Activated naive CD4-positive, alpha-beta T cell treated with anti-CD3 and anti-CD28 coated beads for 36 hours (primary cell): ENCODE results near the gene OCIAD2. TPM values are rescaled to one million over a fixed set of nuclear protein-coding genes. Genes with fewer than 3 reads are reported as not detected.

Source experiments
- CTCF ChIA-PET: fragments of 350-600 bp; sonication (Branson Sonifier 250); formaldehyde crosslinking; loops from one replicate; lab custom pipeline; 2021; ENCODE audit warnings: antibody characterized with exemption; lab: Charles Lee
- DNase-seq: peaks from one replicate; pipeline ENCODE4 v3.0.0-alpha.2; 2020
- H3K27ac Mint-ChIP-seq: one replicate; pipeline ENCODE4 v1.8.0; 2021; ENCODE audit warnings: mild to moderate bottlenecking, mixed read lengths
- H3K27me3 Mint-ChIP-seq: one replicate; pipeline ENCODE4 v1.8.0; 2021; ENCODE audit warnings: low read depth, mixed read lengths
- H3K36me3 Mint-ChIP-seq: one replicate; pipeline ENCODE4 v1.8.0; 2021; ENCODE audit warnings: low read depth, mixed read lengths
- H3K4me1 Mint-ChIP-seq: one replicate; pipeline ENCODE4 v1.8.0; 2021; ENCODE audit warnings: low read depth, mixed read lengths
- H3K4me3 Mint-ChIP-seq: one replicate; pipeline ENCODE4 v1.8.0; 2021; ENCODE audit warnings: mild to moderate bottlenecking, moderate library complexity, mixed read lengths
- H3K9me3 Mint-ChIP-seq: one replicate; pipeline ENCODE4 v1.8.0; 2021; ENCODE audit warnings: mixed read lengths
- intact Hi-C: fragments of 100-400 bp; cut with micrococcal nuclease; formaldehyde crosslinking; loops from one replicate; pipeline ENCODE4 v1.15.1; 2023
- total RNA-seq, 2 experiments: library from RNA; stranded (reverse); gene quantifications; one replicate each; pipeline ENCODE4 v1.2.3, GENCODE V29; 2021

OCIAD2 gene
- 10 to 100 TPM; 59.7 to 76.9 TPM for total RNA-seq

- CTCF ChIA-PET = interaction anchor here (0.9 to 2.3 kb wide), 5 partner anchors 9 to 328 kb away, joined by 3 to 6 read pairs (median 4); partner anchors contain the start of gene FRYL
- Mint-ChIP-seq H3K4me1 (peaks cover 56% of the 10 kb centered on the region), H3K27me3 (no peaks in the 10 kb centered on the region), H3K36me3 (peaks cover 14% of the 10 kb centered on the region), H3K4me3 (peak within 1 kb of the TSS; percentile 89), H3K9me3 (no peaks in the 10 kb centered on the region), H3K27ac (peak within 1 kb of the TSS; percentile 90)
- peak; percentile 90 for DNase-seq
- intact Hi-C loops = loop anchor here (1.0 to 10.0 kb wide), 5 partner anchors 204 to 862 kb away; no protein-coding TSS in a partner anchor
Measured at GRCh38 chr4:48906206-48907173, at the start of gene OCIAD2. Gene OCIAD2 (minus strand): TSS chr4:48906774. CDS start chr4:48904549, 2,225 bp downstream.

- intact Hi-C loops = no loop called here
- CTCF ChIA-PET = interaction anchor here (0.7 kb wide), 1 partner anchor 11 kb away, joined by 3 read pairs; no protein-coding TSS in a partner anchor
- peaks cover 2% of the 10 kb centered on the region for H3K9me3 Mint-ChIP-seq
- no peaks in the 10 kb centered on the region for H3K36me3 Mint-ChIP-seq
- no peak for DNase-seq
- H3K27me3 Mint-ChIP-seq = no peaks in the 10 kb centered on the region
- peaks cover under 1% of the 10 kb centered on the region for H3K4me1 Mint-ChIP-seq
- no peak overlapping the region for H3K4me3 Mint-ChIP-seq
- H3K27ac Mint-ChIP-seq = no peak overlapping the region
Measured at GRCh38 chr4:48954314-48954713, 47.7 kb upstream of the OCIAD2 start.

- H3K4me3 Mint-ChIP-seq = no peak overlapping the region
- H3K27me3 Mint-ChIP-seq = no peaks in the 10 kb centered on the region
- H3K27ac Mint-ChIP-seq = no peak overlapping the region
- DNase-seq = no peak
- no peaks in the 10 kb centered on the region for H3K36me3 Mint-ChIP-seq
- CTCF ChIA-PET = interaction anchor here (1.3 kb wide), 1 partner anchor 371 kb away, joined by 3 read pairs; no protein-coding TSS in a partner anchor
- H3K4me1 Mint-ChIP-seq = peaks cover 15% of the 10 kb centered on the region
- H3K9me3 Mint-ChIP-seq = peaks cover 2% of the 10 kb centered on the region
- intact Hi-C loops = loop anchor here (5.0 to 10.0 kb wide), 2 partner anchors 115 to 372 kb away; partner anchors contain the start of gene OCIAD1
Measured at GRCh38 chr4:48949518-48950219, 43.1 kb upstream of the OCIAD2 start.

GRCh38 chr4:48949086-48949485, 42.5 kb upstream of the OCIAD2 start:
- CTCF ChIA-PET = interaction anchor here (1.3 kb wide), 1 partner anchor 370 kb away, joined by 3 read pairs; no protein-coding TSS in a partner anchor
- peaks cover 21% of the 10 kb centered on the region for H3K4me1 Mint-ChIP-seq
- H3K9me3 Mint-ChIP-seq = peaks cover 2% of the 10 kb centered on the region
- H3K36me3 Mint-ChIP-seq = no peaks in the 10 kb centered on the region
- no peak overlapping the region for H3K27ac Mint-ChIP-seq
- no peak overlapping the region for H3K4me3 Mint-ChIP-seq
- intact Hi-C loops = loop anchor here (5.0 to 10.0 kb wide), 2 partner anchors 114 to 372 kb away; partner anchors contain the start of gene OCIAD1
- no peaks in the 10 kb centered on the region for H3K27me3 Mint-ChIP-seq
- no peak for DNase-seq

GRCh38 chr4:48947731-48948130, 41.2 kb upstream of the OCIAD2 start:
- DNase-seq = no peak

GRCh38 chr4:48945981-48946380, 39.4 kb upstream of the OCIAD2 start:
- Mint-ChIP-seq H3K4me1 (peaks cover 22% of the 10 kb centered on the region), H3K9me3 (no peaks in the 10 kb centered on the region), H3K27ac (no peak overlapping the region), H3K36me3 (no peaks in the 10 kb centered on the region), H3K27me3 (no peaks in the 10 kb centered on the region), H3K4me3 (no peak overlapping the region)
- DNase-seq = no peak
- CTCF ChIA-PET = interaction anchor here (1.6 kb wide), 1 partner anchor 11 kb away, joined by 8 read pairs; no protein-coding TSS in a partner anchor
- intact Hi-C loops = loop anchor here (1.0 to 10.0 kb wide), 3 partner anchors 37 to 369 kb away; partner anchors contain the start of gene OCIAD1

More at GRCh38 chr4:48947731-48948130, 41.2 kb upstream of the OCIAD2 start:
- Mint-ChIP-seq H3K27ac (no peak overlapping the region), H3K36me3 (no peaks in the 10 kb centered on the region), H3K27me3 (no peaks in the 10 kb centered on the region), H3K4me3 (no peak overlapping the region), H3K9me3 (peaks cover 2% of the 10 kb centered on the region), H3K4me1 (peaks cover 22% of the 10 kb centered on the region)
- intact Hi-C loops = loop anchor here (5.0 to 10.0 kb wide), 2 partner anchors 113 to 370 kb away; partner anchors contain the start of gene OCIAD1
- CTCF ChIA-PET = interaction anchor here (1.3 kb wide), 1 partner anchor 13 kb away, joined by 3 read pairs; no protein-coding TSS in a partner anchor

GRCh38 chr4:48944756-48945241, 38.2 kb upstream of the OCIAD2 start:
- Mint-ChIP-seq H3K27me3 (no peaks in the 10 kb centered on the region), H3K4me1 (peaks cover 22% of the 10 kb centered on the region), H3K27ac (no peak overlapping the region), H3K4me3 (no peak overlapping the region), H3K9me3 (no peaks in the 10 kb centered on the region), H3K36me3 (no peaks in the 10 kb centered on the region)
- intact Hi-C loops = loop anchor here (1.0 to 10.0 kb wide), 3 partner anchors 35 to 367 kb away; partner anchors contain the start of gene OCIAD1
- DNase-seq = peak; percentile 81
- CTCF ChIA-PET = interaction anchor here (0.6 to 2.3 kb wide), 33 partner anchors 10 to 1840 kb away, joined by 3 to 17 read pairs (median 4); partner anchors contain the start of genes OCIAD1 and OCIAD2

GRCh38 chr4:48944252-48944651, 37.7 kb upstream of the OCIAD2 start:
- DNase-seq = no peak
- Mint-ChIP-seq H3K4me3 (no peak overlapping the region), H3K27me3 (no peaks in the 10 kb centered on the region), H3K4me1 (peaks cover 22% of the 10 kb centered on the region), H3K9me3 (no peaks in the 10 kb centered on the region), H3K27ac (no peak overlapping the region), H3K36me3 (no peaks in the 10 kb centered on the region)
- intact Hi-C loops = loop anchor here (10.0 kb wide), 1 partner anchor 109 kb away; the partner anchor contains the start of gene OCIAD1
- CTCF ChIA-PET = interaction anchor here (0.6 to 2.3 kb wide), 18 partner anchors 10 to 1840 kb away, joined by 3 to 17 read pairs (median 4); partner anchors contain the start of genes OCIAD1 and OCIAD2

GRCh38 chr4:48943387-48943786, 36.8 kb upstream of the OCIAD2 start:
- Mint-ChIP-seq H3K27ac (no peak overlapping the region), H3K27me3 (no peaks in the 10 kb centered on the region), H3K4me1 (peaks cover 15% of the 10 kb centered on the region), H3K4me3 (no peak overlapping the region), H3K9me3 (no peaks in the 10 kb centered on the region), H3K36me3 (no peaks in the 10 kb centered on the region)
- intact Hi-C loops = loop anchor here (10.0 kb wide), 1 partner anchor 109 kb away; the partner anchor contains the start of gene OCIAD1
- peak; percentile 19 for DNase-seq
- CTCF ChIA-PET = interaction anchor here (0.6 to 2.3 kb wide), 4 partner anchors 11 to 422 kb away, joined by 3 to 15 read pairs (median 4); partner anchors contain the start of gene OCIAD2

- Mint-ChIP-seq H3K4me3 (no peak overlapping the region), H3K36me3 (no peaks in the 10 kb centered on the region)
Measured at GRCh38 chr4:48939785-48940184, 33.2 kb upstream of the OCIAD2 start.

GRCh38 chr4:48938831-48939230, 32.3 kb upstream of the OCIAD2 start:
- H3K4me3 Mint-ChIP-seq = no peak overlapping the region
- CTCF ChIA-PET = no interaction called here
- H3K9me3 Mint-ChIP-seq = peaks cover 4% of the 10 kb centered on the region
- no peaks in the 10 kb centered on the region for H3K27me3 Mint-ChIP-seq
- intact Hi-C loops = loop anchor here (10.0 kb wide), 1 partner anchor 46 kb away; the partner anchor contains the start of gene CWH43
- H3K27ac Mint-ChIP-seq = no peak overlapping the region
- DNase-seq = no peak
- no peaks in the 10 kb centered on the region for H3K4me1 Mint-ChIP-seq
- no peaks in the 10 kb centered on the region for H3K36me3 Mint-ChIP-seq

More at GRCh38 chr4:48939785-48940184, 33.2 kb upstream of the OCIAD2 start:
- intact Hi-C loops = loop anchor here (10.0 kb wide), 2 partner anchors 45 to 105 kb away; partner anchors contain the start of genes CWH43 and OCIAD1
- Mint-ChIP-seq H3K27me3 (no peaks in the 10 kb centered on the region), H3K9me3 (peaks cover 4% of the 10 kb centered on the region), H3K27ac (no peak overlapping the region), H3K4me1 (peaks cover 8% of the 10 kb centered on the region)
- no peak for DNase-seq
- CTCF ChIA-PET = no interaction called here
